SK-MEL-5 (cell line): Measurements from ENCODE around the gene GABRR1. TPM values are rescaled to one million over a fixed set of nuclear protein-coding genes. Genes with fewer than 3 reads are reported as not detected.

Experiments
- DNase-seq: peaks from one replicate; pipeline ENCODE4 v3.0.0-alpha.2; 2016; ENCODE audit warnings: low read depth, low spot score
- in situ Hi-C: cut with HindIII; loops from 2 replicates; pipeline ENCODE4 v1.10.0; 2016; ENCODE audit warnings: low sequenced_read_pairs, high pct_unique_total_duplicates, low pct_unique_long_range_greater_than_20kb
- total RNA-seq: library from RNA; depleted of rRNA; stranded (reverse); fragments of >200 nt; shearing (Covaris generic); gene quantifications from 2 replicates; pipeline ENCODE4 v1.2.3, GENCODE V29; 2014

Gene GABRR1
- total RNA-seq, 1 experiment from 2014 or later = not detected

DNA sequence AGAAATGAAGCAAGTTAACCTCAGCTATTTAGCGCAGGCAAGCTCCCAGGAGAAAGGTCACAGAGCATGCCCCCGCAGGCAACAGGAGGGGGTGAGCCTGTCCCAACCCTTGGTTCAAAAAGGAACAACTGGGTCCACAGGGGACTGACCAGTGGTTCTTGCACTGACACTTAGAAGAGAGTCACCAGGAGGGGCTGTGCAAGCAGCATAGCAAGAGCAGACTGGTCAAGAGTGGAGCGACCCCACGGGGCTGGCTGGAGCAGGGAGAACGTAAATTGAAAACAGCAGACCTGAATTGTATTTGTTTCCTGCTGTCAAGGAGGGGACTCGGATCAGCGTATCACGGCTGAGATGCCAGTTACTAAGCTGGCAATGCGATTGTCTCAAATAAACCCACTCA is 32.8 kb downstream of the GABRR1 start:
- no peak for DNase-seq
- in situ Hi-C loops = no loop called here

DNA sequence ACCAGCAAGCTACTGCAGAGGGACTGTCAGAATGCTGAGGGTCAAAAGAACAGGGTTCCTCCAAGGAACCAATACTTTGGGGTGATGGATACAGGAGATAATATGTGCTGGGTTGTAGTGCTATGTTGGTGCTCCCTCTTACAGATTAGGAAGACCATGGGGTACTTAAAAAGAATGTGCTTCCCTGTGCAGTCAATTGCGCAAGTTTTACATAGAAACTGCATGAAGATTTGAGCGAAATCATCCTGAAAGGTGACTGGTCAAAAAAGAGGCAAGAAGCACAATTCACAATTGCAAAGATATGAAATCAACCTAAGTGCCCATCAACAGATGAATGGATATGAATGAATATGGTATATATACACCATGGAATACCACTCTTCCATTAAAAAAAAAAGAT is 33.9 kb downstream of the GABRR1 start:
- in situ Hi-C loops = no loop called here
- no peak for DNase-seq

- in situ Hi-C loops = no loop called here
- DNase-seq = no peak
Measured at GRCh38 chr6:89180971-89181370, 36.2 kb downstream of the GABRR1 start.

GRCh38 chr6:89180112-89180511 is 37.0 kb downstream of the GABRR1 start:
- DNase-seq = no peak
- in situ Hi-C loops = no loop called here

DNA sequence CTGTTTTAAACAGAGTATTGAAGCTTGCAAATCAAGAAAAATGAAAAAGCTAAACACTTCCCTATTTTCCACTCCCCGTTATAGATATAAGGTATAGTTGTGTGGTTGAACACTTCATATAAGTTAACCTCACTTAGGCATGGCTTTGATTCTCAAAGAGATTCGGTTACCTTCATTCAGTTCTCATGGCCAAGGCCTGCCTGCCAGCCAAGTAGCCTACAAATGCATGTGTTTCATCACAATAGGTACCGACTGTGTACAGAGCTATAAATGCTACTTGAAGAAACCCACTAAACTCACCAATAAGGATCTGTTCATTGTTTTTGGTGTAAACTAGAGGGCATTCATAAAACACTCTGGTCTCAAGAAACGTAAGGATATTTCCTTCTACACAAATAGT is 43.5 kb downstream of the GABRR1 start:
- no peak for DNase-seq
- in situ Hi-C loops = no loop called here

DNA sequence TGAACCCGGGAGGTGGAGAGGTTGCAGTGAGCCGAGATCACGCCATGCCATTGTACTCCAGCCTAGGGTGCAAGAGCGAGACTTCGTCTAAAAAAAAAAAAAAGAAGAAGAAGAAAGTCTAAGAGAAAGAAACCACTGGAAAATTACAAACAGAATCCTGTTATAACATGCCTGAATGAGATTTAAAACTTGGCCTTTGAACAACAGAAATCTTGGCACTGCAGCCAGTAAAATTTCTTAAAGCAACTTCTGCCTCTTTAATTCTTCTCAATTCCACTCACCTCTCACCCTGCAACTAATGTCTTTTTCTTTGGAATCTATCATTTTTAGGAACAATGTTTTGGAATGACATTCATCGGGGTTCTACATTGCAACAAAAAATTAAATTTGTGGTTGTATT is 45.0 kb downstream of the GABRR1 start:
- in situ Hi-C loops = no loop called here

DNA sequence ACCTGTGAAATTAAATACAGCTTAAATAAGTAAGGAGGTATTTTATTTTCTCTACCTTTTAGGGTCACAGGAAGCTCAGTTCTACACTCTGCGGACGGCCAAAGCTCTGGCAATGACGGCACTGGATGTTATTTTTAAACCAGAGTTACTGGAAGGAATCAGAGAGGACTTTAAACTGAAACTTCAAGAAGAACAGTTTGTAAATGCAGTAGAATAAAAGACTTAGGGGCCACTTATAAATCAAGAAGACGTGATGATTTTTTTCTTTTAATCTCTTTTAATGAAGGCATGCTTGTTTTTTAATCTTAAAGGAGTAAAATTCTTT is 55.1 kb downstream of the GABRR1 start:
- in situ Hi-C loops = no loop called here
- DNase-seq = no peak

More for the DNA sequence above, 45.0 kb downstream of the GABRR1 start:
- no peak for DNase-seq

GRCh38 chr6:89161326-89162046 is 55.7 kb downstream of the GABRR1 start:
- in situ Hi-C loops = no loop called here
- DNase-seq = no peak

DNA sequence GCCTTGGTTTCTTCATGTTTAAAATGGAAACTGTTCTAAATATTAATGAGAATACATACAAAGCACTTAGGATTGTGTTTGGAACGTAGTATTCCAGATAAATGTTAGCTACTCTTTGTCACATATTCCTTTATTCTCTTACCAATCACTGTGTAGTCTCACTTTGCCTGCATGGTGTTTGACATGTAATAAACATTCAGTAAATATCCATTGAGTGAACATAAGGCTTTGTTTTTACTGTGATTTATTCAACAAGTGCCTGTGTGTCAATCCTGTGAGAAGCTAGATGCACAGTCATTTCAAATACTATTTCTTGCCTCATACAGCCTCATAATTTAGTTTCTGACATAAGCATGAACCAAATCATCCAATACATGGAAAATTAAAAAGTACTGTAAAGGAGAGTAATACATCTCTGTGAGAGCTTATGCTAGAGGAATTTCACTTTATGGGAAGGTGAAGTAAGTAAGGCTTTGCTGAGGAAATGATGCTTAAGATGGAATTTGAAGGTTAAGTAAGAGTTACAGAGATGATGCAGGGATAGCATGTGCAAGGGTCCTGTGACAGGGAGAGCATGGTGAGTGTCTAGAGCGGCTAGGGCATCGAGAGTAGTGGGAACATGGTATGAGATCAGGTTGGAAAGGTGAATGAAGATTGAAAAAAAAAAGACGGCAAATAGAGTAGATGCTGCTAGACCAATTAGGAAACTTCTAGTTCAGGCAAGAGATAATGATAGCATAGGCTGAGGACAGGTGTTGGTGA is 56.6 kb downstream of the GABRR1 start:
- no peak for DNase-seq
- in situ Hi-C loops = no loop called here

DNA sequence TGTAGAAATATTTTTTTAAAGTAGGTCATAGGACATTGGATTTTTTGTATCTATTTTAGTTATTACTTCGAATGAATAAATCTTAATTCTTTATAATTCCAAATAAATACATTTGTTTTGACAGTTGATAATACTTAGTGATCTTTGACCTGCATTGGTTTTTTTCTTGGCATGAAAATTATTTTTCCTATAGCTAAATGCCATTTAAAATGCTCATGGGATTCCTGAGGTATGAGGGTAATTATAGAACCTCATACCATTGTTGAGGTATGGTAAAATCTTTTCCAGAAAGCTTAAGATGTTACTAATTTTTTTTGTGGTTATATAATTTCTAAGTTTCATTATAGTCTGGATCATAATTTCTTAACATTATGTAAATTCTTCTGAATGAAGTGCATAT is 63.0 kb downstream of the GABRR1 start:
- no peak for DNase-seq
- in situ Hi-C loops = no loop called here

- DNase-seq = no peak
- in situ Hi-C loops = no loop called here
Measured at GRCh38 chr6:89148016-89148750, 69.0 kb downstream of the GABRR1 start.

- in situ Hi-C loops = no loop called here
- peak; percentile 4 for DNase-seq
Measured at GRCh38 chr6:89146718-89147700, 70.1 kb downstream of the GABRR1 start.

- in situ Hi-C loops = no loop called here
Measured at GRCh38 chr6:89145956-89146717, 71.0 kb downstream of the GABRR1 start, which contains the start of gene PM20D2. Gene PM20D2, plus strand, starts transcription at chr6:89146055. Its CDS starts 90 bp downstream, at chr6:89146145.

GRCh38 chr6:89145091-89145955 is 71.8 kb downstream of the GABRR1 start:
- DNase-seq = peak; percentile 24
- in situ Hi-C loops = no loop called here

More at GRCh38 chr6:89145956-89146717, 71.0 kb downstream of the GABRR1 start, which contains the start of gene PM20D2:
- peak; percentile 57 for DNase-seq

- in situ Hi-C loops = no loop called here
Measured at GRCh38 chr6:89144354-89144906, 72.7 kb downstream of the GABRR1 start.

More at GRCh38 chr6:89144354-89144906, 72.7 kb downstream of the GABRR1 start:
- no peak for DNase-seq
